A549 (cell line): ENCODE results near the gene CA11.

Source experiments
- BHLHE40 ChIP-seq: IDR thresholded peaks from 2 replicates; pipeline ENCODE4 v1.6.1; 2012; ENCODE audit warnings: low read depth, low read length, inconsistent platforms
- CHD2 ChIP-seq: fragments of 150-350 bp; IDR thresholded peaks from 2 replicates; pipeline ENCODE4 v1.6.1; 2014; ENCODE audit warnings: low read length; ENCODE audit not compliant: partially characterized antibody
- E2F6 ChIP-seq: IDR thresholded peaks from 2 replicates; pipeline ENCODE4 v1.6.1; 2012; ENCODE audit warnings: low read depth, borderline replicate concordance
- EHMT2 ChIP-seq: fragments of 200-600 bp; sonication (generic); IDR thresholded peaks from 2 replicates; pipeline ENCODE4 v1.6.1; 2016; ENCODE audit warnings: antibody characterized with exemption, low read depth, mild to moderate bottlenecking, moderate library complexity
- ELK1 ChIP-seq: fragments of 150-350 bp; IDR thresholded peaks from 2 replicates; pipeline ENCODE4 v1.6.1; 2014; ENCODE audit warnings: low read depth, mild to moderate bottlenecking, low read length
- ESRRA ChIP-seq: fragments of 150-350 bp; IDR thresholded peaks from 2 replicates; pipeline ENCODE4 v1.6.1; 2014; ENCODE audit warnings: mild to moderate bottlenecking, low read length, borderline replicate concordance
- JUN ChIP-seq, 2 experiments: fragments of >200 bp; sonication (Bioruptor Twin); formaldehyde crosslinking; IDR thresholded peaks; 2 replicates in 1 of 2; 3 replicates in 1 of 2; pipeline ENCODE4 v1.6.1; 2016 to 2017
- KDM1A ChIP-seq: fragments of 200-600 bp; sonication (generic); IDR thresholded peaks from 2 replicates; pipeline ENCODE4 v1.6.1; 2016; ENCODE audit warnings: low read depth, mild to moderate bottlenecking
- MAFK ChIP-seq: fragments of 450-650 bp; IDR thresholded peaks from 2 replicates; pipeline ENCODE4 v1.6.1; 2014; ENCODE audit not compliant: partially characterized antibody
- RAD21 ChIP-seq, 2 experiments: fragments of >200 bp in 1 of 2; sonication (Bioruptor Twin) in 1 of 2; formaldehyde crosslinking in 1 of 2; IDR thresholded peaks in 1 of 2; conservative IDR thresholded peaks in 1 of 2; 2 replicates in 1 of 2; 3 replicates in 1 of 2; pipeline ENCODE4 v1.6.1; 2012 to 2018; ENCODE audit warnings: inconsistent platforms in 1 of 2
- SMC3 ChIP-seq: fragments of >200 bp; sonication (Bioruptor Twin); formaldehyde crosslinking; IDR thresholded peaks from 3 replicates; pipeline ENCODE4 v1.6.1; 2018; ENCODE audit warnings: inconsistent platforms
- TP53 ChIP-seq: fragments of 250-450 bp; sonication (Bioruptor Pico); IDR thresholded peaks from 2 replicates; pipeline ENCODE4 v1.5.0; 2021; ENCODE audit warnings: mild to moderate bottlenecking, moderate library complexity
- ZC3H11A ChIP-seq: fragments of 450-650 bp; IDR thresholded peaks from 2 replicates; pipeline ENCODE4 v1.6.1; 2014; ENCODE audit warnings: antibody characterized with exemption, mild to moderate bottlenecking
- TF ChIP-seq, protein P1 (sequence below): fragments of >200 bp; sonication (Bioruptor Twin); formaldehyde crosslinking; IDR thresholded peaks from 3 replicates; pipeline ENCODE4 v1.5.1; 2016

- TF ChIP-seq BHLHE40 (no peak), KDM1A (no peak), MAFK (no peak), ZC3H11A (no peak), CHD2 (no peak), TP53 (CRISPR knock-in tag) (no peak), SMC3 (no peak), EHMT2 (no peak), ELK1 (no peak), E2F6 (no peak), RAD21 (conservative IDR thresholded peaks at IDR 0.05 in 1 of 2, IDR thresholded peaks at IDR 0.05 in 1 of 2) (no peak), ESRRA (no peak), JUN (IDR thresholded peaks at IDR 0.05) (no peak)
- TF ChIP-seq, protein P1, sequence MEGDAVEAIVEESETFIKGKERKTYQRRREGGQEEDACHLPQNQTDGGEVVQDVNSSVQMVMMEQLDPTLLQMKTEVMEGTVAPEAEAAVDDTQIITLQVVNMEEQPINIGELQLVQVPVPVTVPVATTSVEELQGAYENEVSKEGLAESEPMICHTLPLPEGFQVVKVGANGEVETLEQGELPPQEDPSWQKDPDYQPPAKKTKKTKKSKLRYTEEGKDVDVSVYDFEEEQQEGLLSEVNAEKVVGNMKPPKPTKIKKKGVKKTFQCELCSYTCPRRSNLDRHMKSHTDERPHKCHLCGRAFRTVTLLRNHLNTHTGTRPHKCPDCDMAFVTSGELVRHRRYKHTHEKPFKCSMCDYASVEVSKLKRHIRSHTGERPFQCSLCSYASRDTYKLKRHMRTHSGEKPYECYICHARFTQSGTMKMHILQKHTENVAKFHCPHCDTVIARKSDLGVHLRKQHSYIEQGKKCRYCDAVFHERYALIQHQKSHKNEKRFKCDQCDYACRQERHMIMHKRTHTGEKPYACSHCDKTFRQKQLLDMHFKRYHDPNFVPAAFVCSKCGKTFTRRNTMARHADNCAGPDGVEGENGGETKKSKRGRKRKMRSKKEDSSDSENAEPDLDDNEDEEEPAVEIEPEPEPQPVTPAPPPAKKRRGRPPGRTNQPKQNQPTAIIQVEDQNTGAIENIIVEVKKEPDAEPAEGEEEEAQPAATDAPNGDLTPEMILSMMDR = no peak
Observed at GRCh38 chr19:48686088-48686487, 40.1 kb upstream of the CA11 start.
